Loucy (cell line): ENCODE data around the gene PDE4D.

Source experiments
- EZH2phosphoT487 ChIP-seq: fragments of 200-600 bp; IDR thresholded peaks from 2 replicates; pipeline ENCODE4 v1.6.1; 2018; ENCODE audit warnings: antibody characterized with exemption, mild to moderate bottlenecking, moderate library complexity, borderline replicate concordance
- TF ChIP-seq, protein P1 (sequence below): fragments of 200-600 bp; sonication (generic); conservative IDR thresholded peaks from 2 replicates; pipeline ENCODE4 v1.5.1; 2014; ENCODE audit warnings: mild to moderate bottlenecking, antibody characterized with exemption, low read length

DNA sequence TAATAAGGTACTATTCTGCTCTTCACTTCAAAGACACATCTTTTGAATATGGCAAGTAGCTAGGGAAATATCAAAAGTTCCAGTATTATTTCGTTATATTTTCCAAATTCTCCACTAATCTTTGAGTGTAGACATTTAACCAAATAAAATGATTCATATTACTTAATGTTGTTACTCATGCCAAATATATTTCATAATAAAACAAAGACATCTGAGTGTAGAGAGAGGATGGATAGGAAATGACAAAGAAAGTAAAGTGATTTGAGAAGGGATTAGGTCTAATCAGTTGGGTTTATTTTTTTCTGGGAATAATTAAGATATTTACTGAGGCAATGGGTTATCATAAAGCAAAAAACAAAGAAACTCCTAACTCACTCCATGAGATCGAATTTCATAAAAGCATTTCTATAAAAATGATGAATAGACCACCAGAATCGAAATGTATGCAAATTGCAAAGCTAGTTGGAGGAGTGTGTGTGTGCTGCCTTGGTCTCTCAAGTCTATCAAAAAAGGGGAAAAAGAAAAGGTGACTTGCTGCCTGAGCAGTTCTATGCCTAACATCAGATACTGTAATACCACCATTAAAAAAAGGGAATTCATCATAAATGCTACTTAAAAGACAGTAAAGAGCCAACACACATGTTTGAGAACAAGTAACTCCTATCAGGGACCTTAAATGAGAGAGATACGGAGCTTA lies 255.5 kb downstream of the PDE4D start:
- TF ChIP-seq, protein P1, sequence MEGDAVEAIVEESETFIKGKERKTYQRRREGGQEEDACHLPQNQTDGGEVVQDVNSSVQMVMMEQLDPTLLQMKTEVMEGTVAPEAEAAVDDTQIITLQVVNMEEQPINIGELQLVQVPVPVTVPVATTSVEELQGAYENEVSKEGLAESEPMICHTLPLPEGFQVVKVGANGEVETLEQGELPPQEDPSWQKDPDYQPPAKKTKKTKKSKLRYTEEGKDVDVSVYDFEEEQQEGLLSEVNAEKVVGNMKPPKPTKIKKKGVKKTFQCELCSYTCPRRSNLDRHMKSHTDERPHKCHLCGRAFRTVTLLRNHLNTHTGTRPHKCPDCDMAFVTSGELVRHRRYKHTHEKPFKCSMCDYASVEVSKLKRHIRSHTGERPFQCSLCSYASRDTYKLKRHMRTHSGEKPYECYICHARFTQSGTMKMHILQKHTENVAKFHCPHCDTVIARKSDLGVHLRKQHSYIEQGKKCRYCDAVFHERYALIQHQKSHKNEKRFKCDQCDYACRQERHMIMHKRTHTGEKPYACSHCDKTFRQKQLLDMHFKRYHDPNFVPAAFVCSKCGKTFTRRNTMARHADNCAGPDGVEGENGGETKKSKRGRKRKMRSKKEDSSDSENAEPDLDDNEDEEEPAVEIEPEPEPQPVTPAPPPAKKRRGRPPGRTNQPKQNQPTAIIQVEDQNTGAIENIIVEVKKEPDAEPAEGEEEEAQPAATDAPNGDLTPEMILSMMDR: no peak
- TF ChIP-seq EZH2phosphoT487: no peak
